Measurements from ENCODE around the gene MAB21L3. TPM values are rescaled to one million over a fixed set of nuclear protein-coding genes. Genes with fewer than 3 reads are reported as not detected.

Gene MAB21L3
- total and polyA plus RNA-seq, 2 of the 13 experiments (the other 11 are each of a cell fraction or from before 2014, with no cell fraction given) = 0.55 to 4.1 TPM

DNA sequence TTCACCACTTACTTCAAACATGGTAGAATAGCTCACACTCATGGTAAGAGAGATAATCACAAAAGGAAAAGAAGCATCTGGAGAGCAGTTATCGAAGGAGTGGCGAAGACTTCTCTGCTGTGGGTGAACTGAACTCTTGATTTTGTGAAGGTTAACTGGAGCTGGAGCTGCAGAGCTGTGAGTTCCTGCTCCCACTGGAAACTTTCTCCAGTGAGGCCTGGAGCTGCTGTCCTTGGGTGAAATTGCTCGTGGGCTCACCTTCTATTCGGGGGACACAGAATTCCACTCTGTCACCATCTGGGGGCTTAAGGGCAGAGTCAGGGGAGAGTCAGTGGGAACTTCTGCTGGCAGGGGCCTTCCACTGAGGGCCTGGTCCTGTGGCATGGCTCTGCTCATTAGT is 45.9 kb downstream of the MAB21L3 start:
- CTCF ChIA-PET (ENCODE audit: low intra/inter-chr PET ratio, low total read pairs) = no interaction called here
- no peak overlapping the region for H3K4me2 ChIP-seq (ENCODE audit: low read depth, low read length)
- TF ChIP-seq ZNF780A (CRISPR knock-in tag; IDR thresholded peaks at IDR 0.05) = no peak
- TF ChIP-seq HOXA7 (CRISPR knock-in tag; IDR thresholded peaks at IDR 0.05) = no peak
- TF ChIP-seq ZNF709 (CRISPR knock-in tag; IDR thresholded peaks at IDR 0.05) = no peak
- TF ChIP-seq, protein P1, sequence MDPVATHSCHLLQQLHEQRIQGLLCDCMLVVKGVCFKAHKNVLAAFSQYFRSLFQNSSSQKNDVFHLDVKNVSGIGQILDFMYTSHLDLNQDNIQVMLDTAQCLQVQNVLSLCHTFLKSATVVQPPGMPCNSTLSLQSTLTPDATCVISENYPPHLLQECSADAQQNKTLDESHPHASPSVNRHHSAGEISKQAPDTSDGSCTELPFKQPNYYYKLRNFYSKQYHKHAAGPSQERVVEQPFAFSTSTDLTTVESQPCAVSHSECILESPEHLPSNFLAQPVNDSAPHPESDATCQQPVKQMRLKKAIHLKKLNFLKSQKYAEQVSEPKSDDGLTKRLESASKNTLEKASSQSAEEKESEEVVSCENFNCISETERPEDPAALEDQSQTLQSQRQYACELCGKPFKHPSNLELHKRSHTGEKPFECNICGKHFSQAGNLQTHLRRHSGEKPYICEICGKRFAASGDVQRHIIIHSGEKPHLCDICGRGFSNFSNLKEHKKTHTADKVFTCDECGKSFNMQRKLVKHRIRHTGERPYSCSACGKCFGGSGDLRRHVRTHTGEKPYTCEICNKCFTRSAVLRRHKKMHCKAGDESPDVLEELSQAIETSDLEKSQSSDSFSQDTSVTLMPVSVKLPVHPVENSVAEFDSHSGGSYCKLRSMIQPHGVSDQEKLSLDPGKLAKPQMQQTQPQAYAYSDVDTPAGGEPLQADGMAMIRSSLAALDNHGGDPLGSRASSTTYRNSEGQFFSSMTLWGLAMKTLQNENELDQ (CRISPR knock-in tag; IDR thresholded peaks at IDR 0.05; ENCODE audit: borderline replicate concordance) = no peak
- no peak for TF ChIP-seq HNRNPK (IDR thresholded peaks at IDR 0.05; ENCODE audit: low read depth, low read length, poor library complexity, severe bottlenecking)
- TF ChIP-seq SIN3A (IDR thresholded peaks at IDR 0.05; ENCODE audit: borderline replicate concordance, low read depth, low read length) = no peak
- TF ChIP-seq KLF12 (CRISPR knock-in tag; IDR thresholded peaks at IDR 0.05; ENCODE audit: borderline replicate concordance) = no peak
- TF ChIP-seq MEIS2 (CRISPR knock-in tag; IDR thresholded peaks at IDR 0.05) = no peak
- no peak for TF ChIP-seq ZNF552 (CRISPR knock-in tag; IDR thresholded peaks at IDR 0.05; ENCODE audit: borderline replicate concordance)
- TF ChIP-seq ZNF331 (CRISPR knock-in tag; IDR thresholded peaks at IDR 0.05) = no peak
- TF ChIP-seq PAX8 (CRISPR knock-in tag; IDR thresholded peaks at IDR 0.05; ENCODE audit: borderline replicate concordance) = no peak
- no peak for TF ChIP-seq SNAI1 (CRISPR knock-in tag; IDR thresholded peaks at IDR 0.05; ENCODE audit: borderline replicate concordance)
- no peak for TF ChIP-seq HNRNPH1 (optimal IDR thresholded peaks at IDR 0.05; ENCODE audit: low read depth, low read length)
- TF ChIP-seq, protein P2, sequence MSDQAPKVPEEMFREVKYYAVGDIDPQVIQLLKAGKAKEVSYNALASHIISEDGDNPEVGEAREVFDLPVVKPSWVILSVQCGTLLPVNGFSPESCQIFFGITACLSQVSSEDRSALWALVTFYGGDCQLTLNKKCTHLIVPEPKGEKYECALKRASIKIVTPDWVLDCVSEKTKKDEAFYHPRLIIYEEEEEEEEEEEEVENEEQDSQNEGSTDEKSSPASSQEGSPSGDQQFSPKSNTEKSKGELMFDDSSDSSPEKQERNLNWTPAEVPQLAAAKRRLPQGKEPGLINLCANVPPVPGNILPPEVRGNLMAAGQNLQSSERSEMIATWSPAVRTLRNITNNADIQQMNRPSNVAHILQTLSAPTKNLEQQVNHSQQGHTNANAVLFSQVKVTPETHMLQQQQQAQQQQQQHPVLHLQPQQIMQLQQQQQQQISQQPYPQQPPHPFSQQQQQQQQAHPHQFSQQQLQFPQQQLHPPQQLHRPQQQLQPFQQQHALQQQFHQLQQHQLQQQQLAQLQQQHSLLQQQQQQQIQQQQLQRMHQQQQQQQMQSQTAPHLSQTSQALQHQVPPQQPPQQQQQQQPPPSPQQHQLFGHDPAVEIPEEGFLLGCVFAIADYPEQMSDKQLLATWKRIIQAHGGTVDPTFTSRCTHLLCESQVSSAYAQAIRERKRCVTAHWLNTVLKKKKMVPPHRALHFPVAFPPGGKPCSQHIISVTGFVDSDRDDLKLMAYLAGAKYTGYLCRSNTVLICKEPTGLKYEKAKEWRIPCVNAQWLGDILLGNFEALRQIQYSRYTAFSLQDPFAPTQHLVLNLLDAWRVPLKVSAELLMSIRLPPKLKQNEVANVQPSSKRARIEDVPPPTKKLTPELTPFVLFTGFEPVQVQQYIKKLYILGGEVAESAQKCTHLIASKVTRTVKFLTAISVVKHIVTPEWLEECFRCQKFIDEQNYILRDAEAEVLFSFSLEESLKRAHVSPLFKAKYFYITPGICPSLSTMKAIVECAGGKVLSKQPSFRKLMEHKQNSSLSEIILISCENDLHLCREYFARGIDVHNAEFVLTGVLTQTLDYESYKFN (CRISPR knock-in tag; conservative IDR thresholded peaks at IDR 0.05) = no peak
- no peak for TF ChIP-seq BCL6 (CRISPR knock-in tag; IDR thresholded peaks at IDR 0.05)
- TF ChIP-seq, protein P3, sequence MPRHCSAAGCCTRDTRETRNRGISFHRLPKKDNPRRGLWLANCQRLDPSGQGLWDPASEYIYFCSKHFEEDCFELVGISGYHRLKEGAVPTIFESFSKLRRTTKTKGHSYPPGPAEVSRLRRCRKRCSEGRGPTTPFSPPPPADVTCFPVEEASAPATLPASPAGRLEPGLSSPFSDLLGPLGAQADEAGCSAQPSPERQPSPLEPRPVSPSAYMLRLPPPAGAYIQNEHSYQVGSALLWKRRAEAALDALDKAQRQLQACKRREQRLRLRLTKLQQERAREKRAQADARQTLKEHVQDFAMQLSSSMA (CRISPR knock-in tag; IDR thresholded peaks at IDR 0.05) = no peak
- TF ChIP-seq, protein P4, sequence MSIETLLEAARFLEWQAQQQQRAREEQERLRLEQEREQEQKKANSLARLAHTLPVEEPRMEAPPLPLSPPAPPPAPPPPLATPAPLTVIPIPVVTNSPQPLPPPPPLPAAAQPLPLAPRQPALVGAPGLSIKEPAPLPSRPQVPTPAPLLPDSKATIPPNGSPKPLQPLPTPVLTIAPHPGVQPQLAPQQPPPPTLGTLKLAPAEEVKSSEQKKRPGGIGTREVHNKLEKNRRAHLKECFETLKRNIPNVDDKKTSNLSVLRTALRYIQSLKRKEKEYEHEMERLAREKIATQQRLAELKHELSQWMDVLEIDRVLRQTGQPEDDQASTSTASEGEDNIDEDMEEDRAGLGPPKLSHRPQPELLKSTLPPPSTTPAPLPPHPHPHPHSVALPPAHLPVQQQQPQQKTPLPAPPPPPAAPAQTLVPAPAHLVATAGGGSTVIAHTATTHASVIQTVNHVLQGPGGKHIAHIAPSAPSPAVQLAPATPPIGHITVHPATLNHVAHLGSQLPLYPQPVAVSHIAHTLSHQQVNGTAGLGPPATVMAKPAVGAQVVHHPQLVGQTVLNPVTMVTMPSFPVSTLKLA (IDR thresholded peaks at IDR 0.05) = no peak

More for the DNA sequence above, 45.9 kb downstream of the MAB21L3 start:
- WGBS (ENCODE audit: low lambda C conversion rate) = 98% methylated on average over 2 of the region's 4 CpGs
- POLR2A ChIA-PET = no interaction called here
- DNase-seq (ENCODE audit: low spot score) = no peak
- BruUV-seq (replicated peaks) = no TSS peak
- Histone ChIP-seq H3K9me3 (ENCODE audit: low read length) (no peaks in the 10 kb centered on the region), H3K9ac (ENCODE audit: insufficient read depth, low read depth, low read length) (no peak overlapping the region), H3K27ac (ENCODE audit: extremely low read length, insufficient read depth, low read length) (no peak overlapping the region), H3K79me2 (ENCODE audit: insufficient read depth, low read length) (no peaks in the 10 kb centered on the region), H3K36me3 (replicated peaks in 1 of 2; ENCODE audit: control insufficient read depth in 1 of 2, insufficient read depth in 2 of 2, low read length in 2 of 2) (no peaks in the 10 kb centered on the region), H2AFZ (ENCODE audit: low read length) (no peak overlapping the region), H4K20me1 (ENCODE audit: insufficient read depth, low read length) (no peaks in the 10 kb centered on the region), H3K27me3 (ENCODE audit: control insufficient read depth in 1 of 2, insufficient read depth in 2 of 2, low read length in 2 of 2) (no peaks in the 10 kb centered on the region), H3K4me1 (ENCODE audit: insufficient read depth, low read length) (peaks cover 52% of the 10 kb centered on the region), H3K4me3 (replicated peaks in 1 of 3; ENCODE audit: insufficient read depth in 1 of 3, low read depth in 2 of 3, low read length in 3 of 3) (no peak overlapping the region)
- in situ Hi-C loops (cut with HindIII; ENCODE audit: extremely low pct_ligation_motif_present, low pct_unique_long_range_greater_than_20kb) (loop anchor here (25.0 kb wide), 1 partner anchor 105 kb away; no protein-coding TSS in a partner anchor), intact Hi-C loops (cut with micrococcal nuclease; ENCODE audit: unreplicated experiment) (no loop called here)
- FAIRE-seq = no peak
- no peak for ATAC-seq
